ENCODE data around the gene FBXL7.
A peak's percentile ranks its signal among the peaks of the same experiment; 100 is the strongest.
"Not testable (repeated sequence)": the region's sequence is repeated elsewhere in the genome, so short reads cannot be mapped to it uniquely, and the experiment has no call there.

FBXL7 gene

GRCh38 chr5:15808577-15808976 is 308.6 kb downstream of the FBXL7 start:
- DNase-seq (ENCODE audit: low spot score): no peak

DNA sequence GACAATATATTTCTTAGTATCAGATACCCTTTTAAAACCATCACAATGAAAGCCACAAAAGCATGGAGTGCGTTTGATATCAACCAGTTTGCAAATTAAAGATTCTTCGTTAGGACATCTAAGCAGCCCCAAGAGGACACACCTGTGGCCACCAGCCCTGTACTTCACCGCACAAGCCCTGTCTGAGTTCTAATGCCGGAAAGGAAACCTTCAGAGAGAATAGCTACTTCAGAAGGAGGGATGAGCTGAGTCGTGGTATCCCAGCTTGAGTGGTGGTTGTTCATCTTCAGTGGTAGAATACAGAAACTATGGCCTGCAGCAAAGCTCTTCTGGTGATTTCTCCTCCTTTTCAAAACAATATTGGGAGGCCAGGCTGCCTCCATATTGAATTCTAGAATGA is 319.6 kb downstream of the FBXL7 start:
- no peak for DNase-seq (ENCODE audit: low spot score)

DNA sequence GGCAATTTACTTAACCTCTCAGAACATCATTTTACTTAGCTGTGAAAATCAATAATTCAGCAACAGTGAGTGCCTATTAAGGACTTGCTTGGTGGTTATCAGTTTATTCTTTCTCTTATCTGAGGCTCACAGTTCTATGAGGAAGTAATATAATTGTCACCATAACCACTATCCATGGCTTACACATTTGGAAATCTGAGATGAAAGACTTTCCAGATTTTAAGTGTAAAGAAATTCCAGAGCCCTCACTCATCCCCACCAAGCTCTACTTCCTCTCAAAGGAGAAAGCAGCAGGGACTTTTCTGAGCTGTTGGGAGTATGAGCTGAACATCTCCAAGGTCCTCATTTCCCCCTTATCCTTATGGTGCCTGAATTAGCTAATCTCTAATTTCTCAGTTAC is 321.5 kb downstream of the FBXL7 start:
- DNase-seq (ENCODE audit: low spot score): no peak

- DNase-seq (ENCODE audit: low spot score): no peak
Measured at GRCh38 chr5:15823398-15823797, 323.4 kb downstream of the FBXL7 start.

- DNase-seq (ENCODE audit: low spot score): no peak
Measured at GRCh38 chr5:15827741-15828140, 327.8 kb downstream of the FBXL7 start.

DNA sequence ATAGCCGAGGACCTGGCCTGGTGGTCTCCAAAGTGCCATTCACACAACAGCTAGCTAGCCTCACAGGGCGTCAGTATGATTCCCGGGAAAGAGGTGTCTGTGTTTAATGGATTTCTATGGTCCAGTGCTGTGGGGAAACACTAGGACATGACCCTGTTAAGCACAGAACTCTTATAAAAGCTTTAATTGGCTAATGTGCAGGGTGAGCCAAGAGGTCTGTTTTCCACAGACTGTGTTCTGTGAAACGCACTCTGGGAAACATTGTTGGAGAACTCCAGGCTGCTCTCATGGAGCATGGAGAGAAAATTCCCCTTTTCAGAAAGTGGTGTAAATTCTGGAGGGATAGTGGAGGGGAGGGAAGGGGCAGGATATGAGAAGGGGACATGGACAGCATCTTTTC is 331.4 kb downstream of the FBXL7 start:
- no peak for DNase-seq (ENCODE audit: low spot score)

- DNase-seq (ENCODE audit: low spot score): no peak
Measured at GRCh38 chr5:15833365-15833764, 333.4 kb downstream of the FBXL7 start.

- DNase-seq (ENCODE audit: low spot score): no peak
Measured at GRCh38 chr5:15834596-15835245, 334.7 kb downstream of the FBXL7 start.

DNA sequence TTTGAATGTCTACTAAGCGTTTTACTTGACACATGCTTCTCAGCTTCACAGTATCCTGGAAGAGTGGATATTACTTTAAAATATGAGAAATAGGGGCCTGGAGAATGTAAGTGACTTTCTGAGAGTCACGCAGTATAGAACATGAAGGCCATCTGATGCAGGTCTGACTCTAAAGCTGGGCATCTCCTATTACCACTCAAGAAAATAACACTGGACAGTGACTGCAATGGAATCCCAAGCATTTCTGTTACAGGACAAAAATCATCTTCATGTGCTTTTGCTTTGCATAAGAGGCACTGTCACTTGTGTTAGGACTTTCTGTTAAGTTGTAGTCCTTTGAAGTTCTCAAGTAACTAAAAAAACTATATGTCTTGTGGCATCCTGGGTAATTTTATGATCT is 335.5 kb downstream of the FBXL7 start:
- no peak for DNase-seq (ENCODE audit: low spot score)

- no peak for DNase-seq (ENCODE audit: low spot score)
Measured at GRCh38 chr5:15837551-15838289, 337.7 kb downstream of the FBXL7 start.

GRCh38 chr5:15844253-15844652 is 344.3 kb downstream of the FBXL7 start:
- no peak for DNase-seq (ENCODE audit: low spot score)

DNA sequence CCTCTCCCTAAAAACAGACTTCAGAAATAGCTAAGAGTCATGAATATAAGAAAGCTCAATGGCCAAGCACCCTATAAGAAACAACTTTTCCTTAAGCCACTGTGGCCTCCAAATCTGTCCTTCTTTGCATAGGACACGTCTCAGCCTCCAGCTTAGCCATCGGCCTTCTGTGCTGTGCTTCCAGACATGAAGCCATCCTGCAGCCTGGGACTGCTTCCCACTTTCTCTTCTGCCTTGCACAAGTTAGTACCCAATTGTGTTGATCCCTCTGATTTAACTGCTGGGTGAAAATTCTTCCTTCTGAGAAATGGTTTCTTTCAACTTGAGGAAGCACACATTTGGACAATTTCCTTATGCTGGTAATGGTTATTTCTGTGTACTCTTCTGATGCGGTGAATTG is 344.9 kb downstream of the FBXL7 start:
- DNase-seq (ENCODE audit: low spot score): no peak

- DNase-seq (ENCODE audit: low spot score): no peak
Measured at GRCh38 chr5:15850536-15850935, 350.6 kb downstream of the FBXL7 start.

DNA sequence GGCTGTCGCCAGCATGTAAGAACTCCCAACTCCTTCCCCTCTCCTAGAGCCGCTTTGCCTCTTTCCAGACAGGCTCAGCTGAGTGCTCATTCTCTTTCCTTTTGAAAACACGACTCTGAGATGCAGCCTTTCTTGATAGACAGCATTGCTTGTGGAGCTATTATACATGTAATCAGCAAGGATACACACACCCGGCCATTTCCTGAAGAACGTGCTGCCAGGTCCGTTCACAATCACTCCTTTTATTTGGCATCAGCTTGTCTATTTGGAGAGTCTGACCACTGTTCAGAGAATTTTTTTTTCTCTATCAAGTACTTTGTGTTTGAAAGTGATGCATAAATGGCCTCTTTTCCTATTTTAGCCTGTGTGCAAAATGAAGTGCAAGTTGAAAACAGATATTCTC is 351.0 kb downstream of the FBXL7 start:
- DNase-seq (ENCODE audit: low spot score): peak; percentile 43

DNA sequence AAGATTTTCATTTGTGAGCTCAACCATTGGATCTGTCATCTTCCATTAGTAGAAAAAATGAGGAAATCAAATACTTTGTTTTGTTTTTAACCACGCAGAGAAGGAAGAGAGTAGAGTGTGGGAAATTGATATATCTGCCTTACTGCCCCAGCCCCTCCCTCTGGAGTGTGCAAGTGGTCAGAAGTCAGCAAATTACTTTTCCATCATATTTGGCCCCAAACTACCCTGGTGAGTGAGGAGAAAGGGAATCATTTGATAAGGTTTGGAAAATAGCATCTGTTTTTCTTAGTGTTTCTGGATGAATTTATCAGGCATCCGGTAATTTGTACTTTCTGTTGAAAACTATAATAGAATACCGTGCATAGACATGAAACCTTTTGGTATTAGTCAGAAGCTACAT is 352.2 kb downstream of the FBXL7 start:
- no peak for DNase-seq (ENCODE audit: low spot score)

GRCh38 chr5:15852949-15853348 is 353.0 kb downstream of the FBXL7 start:
- no peak for DNase-seq (ENCODE audit: low spot score)

- DNase-seq (ENCODE audit: low spot score): no peak
Measured at GRCh38 chr5:15858326-15858725, 358.3 kb downstream of the FBXL7 start.

DNA sequence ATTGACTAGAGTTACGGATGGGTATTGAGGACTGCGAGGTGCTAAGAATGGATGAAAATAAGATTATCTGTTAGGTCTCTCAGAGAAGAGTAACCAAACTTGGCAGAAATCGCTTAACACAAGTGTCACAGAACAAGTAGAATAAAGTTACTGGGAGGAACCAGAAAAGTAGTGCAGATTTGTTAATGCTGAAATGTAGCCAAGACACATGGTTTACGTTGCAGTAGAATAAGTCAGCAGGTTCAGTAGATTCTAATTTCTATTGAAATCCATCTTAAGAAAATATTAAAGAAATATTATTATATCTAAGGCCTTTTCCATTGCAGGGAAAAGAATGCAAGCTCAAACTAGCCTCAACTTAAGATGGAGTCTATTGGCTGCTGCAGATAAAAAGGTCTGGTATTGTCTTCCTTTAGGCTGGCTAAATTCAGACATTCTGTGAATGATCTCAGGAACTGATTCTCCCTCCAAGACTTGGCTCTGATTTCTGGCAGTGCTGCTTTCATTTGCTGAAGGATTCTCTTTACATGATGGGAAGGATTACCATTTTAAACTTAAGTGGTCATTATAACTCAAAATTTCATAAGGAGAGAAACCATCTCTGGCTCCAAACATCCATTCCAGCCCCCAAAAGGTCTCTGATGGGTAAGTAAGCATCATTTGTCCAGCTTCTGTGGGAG is 364.7 kb downstream of the FBXL7 start:
- no peak for DNase-seq (ENCODE audit: low spot score)

- not testable (repeated sequence) for DNase-seq (ENCODE audit: low spot score)
Measured at GRCh38 chr5:15872259-15872658, 372.3 kb downstream of the FBXL7 start.

- DNase-seq (ENCODE audit: low spot score): no peak
Measured at GRCh38 chr5:15877914-15878313, 377.9 kb downstream of the FBXL7 start.

GRCh38 chr5:15880201-15880600 is 380.2 kb downstream of the FBXL7 start:
- no peak for DNase-seq (ENCODE audit: low spot score)

DNA sequence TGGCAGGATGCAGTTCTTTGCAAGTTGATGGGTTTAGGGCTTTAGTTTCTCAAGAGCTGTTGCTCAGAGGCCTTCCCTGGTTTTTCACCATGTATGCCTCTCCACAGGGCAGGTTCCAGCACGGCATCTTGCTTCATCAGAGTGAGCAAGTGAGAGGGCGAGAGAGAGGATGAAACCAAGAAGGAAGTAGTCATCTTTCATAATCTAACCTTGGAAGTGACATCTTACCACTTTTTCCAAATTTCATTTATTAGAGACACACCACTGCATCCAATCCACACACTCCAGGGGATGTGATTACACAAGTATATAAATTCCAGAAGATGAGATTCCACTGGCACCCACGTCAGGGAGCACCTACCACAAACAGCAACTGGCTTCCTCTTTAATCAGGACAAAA is 385.2 kb downstream of the FBXL7 start:
- no peak for DNase-seq (ENCODE audit: low spot score)

DNA sequence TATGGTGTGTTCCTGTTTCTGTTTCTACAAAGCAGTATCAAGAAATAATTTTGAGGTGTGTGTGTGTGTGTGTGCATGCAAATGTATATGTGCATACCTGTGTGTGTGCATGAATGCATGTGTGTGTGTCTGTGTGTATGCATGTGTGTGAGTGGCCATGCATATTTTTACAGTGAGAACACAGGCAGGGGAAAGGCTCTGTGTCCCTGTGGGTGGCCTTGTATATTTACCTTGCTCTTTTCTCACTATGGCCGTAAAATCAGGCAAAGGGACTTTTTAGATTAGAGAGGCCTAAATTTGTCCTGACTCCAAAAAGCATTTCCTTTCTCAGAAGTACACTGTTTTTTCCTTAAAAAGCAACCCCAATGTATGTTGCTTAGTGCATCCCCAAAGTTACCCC is 386.2 kb downstream of the FBXL7 start:
- DNase-seq (ENCODE audit: low spot score): no peak

Measured in COLO829 (cell line).